ENCODE results near the gene DEPDC4. TPM values are rescaled to one million over a fixed set of nuclear protein-coding genes. Genes with fewer than 3 reads are reported as not detected.

Gene DEPDC4
- total and polyA plus RNA-seq, 2 of the 4 experiments (the other 2 are of a cell fraction): 0.72 to 0.79 TPM

DNA sequence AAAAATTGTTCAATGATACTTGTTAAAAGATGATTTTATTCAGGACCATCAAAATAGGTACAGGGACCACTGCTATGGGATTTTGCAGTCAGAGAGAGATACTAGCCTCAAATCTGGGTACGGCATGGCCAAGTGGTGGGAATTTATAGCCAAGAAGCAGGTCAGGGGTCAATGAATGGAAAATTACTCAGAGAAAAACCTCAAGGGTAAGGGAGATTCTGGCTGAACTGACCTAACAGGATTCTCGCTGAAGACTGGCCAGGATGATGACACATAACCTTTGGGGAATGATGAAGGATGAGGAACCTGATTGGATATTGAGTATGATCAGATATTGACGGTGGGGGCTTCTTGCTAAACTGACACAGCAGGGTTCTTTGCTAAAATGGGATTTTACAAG, 32.7 kb downstream of the DEPDC4 start:
- ATAC-seq (ENCODE audit: low read depth): peak; percentile 64
- in situ Hi-C loops (cut with MboI; ENCODE audit: low sequenced_read_pairs): no loop called here
- TF ChIP-seq, protein P1, sequence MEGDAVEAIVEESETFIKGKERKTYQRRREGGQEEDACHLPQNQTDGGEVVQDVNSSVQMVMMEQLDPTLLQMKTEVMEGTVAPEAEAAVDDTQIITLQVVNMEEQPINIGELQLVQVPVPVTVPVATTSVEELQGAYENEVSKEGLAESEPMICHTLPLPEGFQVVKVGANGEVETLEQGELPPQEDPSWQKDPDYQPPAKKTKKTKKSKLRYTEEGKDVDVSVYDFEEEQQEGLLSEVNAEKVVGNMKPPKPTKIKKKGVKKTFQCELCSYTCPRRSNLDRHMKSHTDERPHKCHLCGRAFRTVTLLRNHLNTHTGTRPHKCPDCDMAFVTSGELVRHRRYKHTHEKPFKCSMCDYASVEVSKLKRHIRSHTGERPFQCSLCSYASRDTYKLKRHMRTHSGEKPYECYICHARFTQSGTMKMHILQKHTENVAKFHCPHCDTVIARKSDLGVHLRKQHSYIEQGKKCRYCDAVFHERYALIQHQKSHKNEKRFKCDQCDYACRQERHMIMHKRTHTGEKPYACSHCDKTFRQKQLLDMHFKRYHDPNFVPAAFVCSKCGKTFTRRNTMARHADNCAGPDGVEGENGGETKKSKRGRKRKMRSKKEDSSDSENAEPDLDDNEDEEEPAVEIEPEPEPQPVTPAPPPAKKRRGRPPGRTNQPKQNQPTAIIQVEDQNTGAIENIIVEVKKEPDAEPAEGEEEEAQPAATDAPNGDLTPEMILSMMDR (conservative IDR thresholded peaks at IDR 0.05; ENCODE audit: low read depth, low read length): no peak
- TF ChIP-seq, protein P2, sequence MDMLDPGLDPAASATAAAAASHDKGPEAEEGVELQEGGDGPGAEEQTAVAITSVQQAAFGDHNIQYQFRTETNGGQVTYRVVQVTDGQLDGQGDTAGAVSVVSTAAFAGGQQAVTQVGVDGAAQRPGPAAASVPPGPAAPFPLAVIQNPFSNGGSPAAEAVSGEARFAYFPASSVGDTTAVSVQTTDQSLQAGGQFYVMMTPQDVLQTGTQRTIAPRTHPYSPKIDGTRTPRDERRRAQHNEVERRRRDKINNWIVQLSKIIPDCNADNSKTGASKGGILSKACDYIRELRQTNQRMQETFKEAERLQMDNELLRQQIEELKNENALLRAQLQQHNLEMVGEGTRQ (IDR thresholded peaks at IDR 0.05; ENCODE audit: low read depth, low read length): no peak
- TF ChIP-seq FOS (IDR thresholded peaks at IDR 0.05; ENCODE audit: low read depth, low read length) (no peak), NFE2L2 (IDR thresholded peaks at IDR 0.05; ENCODE audit: low read depth, low read length) (no peak), MXI1 (IDR thresholded peaks at IDR 0.05; ENCODE audit: borderline replicate concordance, low read depth, low read length) (no peak), MAZ (IDR thresholded peaks at IDR 0.05; ENCODE audit: borderline replicate concordance, low read depth, low read length) (no peak), CEBPB (IDR thresholded peaks at IDR 0.05; ENCODE audit: low read depth, low read length) (no peak), CHD1 (IDR thresholded peaks at IDR 0.05; ENCODE audit: low read depth, low read length) (no peak), MAFK (IDR thresholded peaks at IDR 0.05; ENCODE audit: low read depth, low read length) (no peak), SMC3 (IDR thresholded peaks at IDR 0.05; ENCODE audit: low read depth, low read length) (no peak)
- no peak overlapping the region for H2BK15ac ChIP-seq (ENCODE audit: low read depth, low read length)
- CTCF ChIA-PET: interaction anchor here (0.8 to 1.4 kb wide), 4 partner anchors 10 to 321 kb away, joined by 3 to 4 read pairs (median 4); no protein-coding TSS in a partner anchor
- H4K8ac ChIP-seq (ENCODE audit: low read depth in 2 of 2, low read length in 2 of 2): peak overlapping the region in 1 of 2 experiments; percentile 47; a peak in 1 of 4 replicates
- H2BK120ac ChIP-seq (ENCODE audit: low read depth, low read length): peak overlapping the region; percentile 51; the same call in 1 of the 2 replicates
- H2BK5ac ChIP-seq (ENCODE audit: low read depth, low read length, poor library complexity, severe bottlenecking): peak overlapping the region; percentile 51
- H4K91ac ChIP-seq (ENCODE audit: insufficient read depth, low read depth, low read length): no peak overlapping the region
- no peaks in the 10 kb centered on the region for H3K79me1 ChIP-seq (ENCODE audit: low read depth in 1 of 2, low read length in 2 of 2)
- peak overlapping the region; percentile 17 for H2AFZ ChIP-seq (replicated peaks; ENCODE audit: low read length, poor library complexity)
- WGBS, 2 experiments (ENCODE audit: extremely low coverage in 2 of 2, insufficient read length in 1 of 2): 25% methylated on average over 2 of the region's 3 CpGs; no CpG with 5 or more reads in 1 of the 2 experiments
- no peaks in the 10 kb centered on the region for H4K20me1 ChIP-seq (ENCODE audit: insufficient read depth, low read length)
- peak overlapping the region; percentile 1 for H3K9ac ChIP-seq (ENCODE audit: low read depth, low read length)
- no TSS peak for BruUV-seq (replicated peaks)
- H4K5ac ChIP-seq (ENCODE audit: low read depth, low read length): no peak overlapping the region
- H3K9me1 ChIP-seq (ENCODE audit: insufficient read depth, low read length): no peaks in the 10 kb centered on the region
- dilution Hi-C loops (cut with HindIII; ENCODE audit: low sequenced_read_pairs, unreplicated experiment): no loop called here
- H3K4me3 ChIP-seq (ENCODE audit: insufficient read depth, low read depth, low read length): no peak overlapping the region
- peak overlapping the region; percentile 46; the same call in 1 of the 2 replicates for H3K27ac ChIP-seq (ENCODE audit: insufficient read depth, low read length)
- H3K4me2 ChIP-seq (ENCODE audit: low read depth, low read length): peak overlapping the region; percentile 73
- H3K4ac ChIP-seq (ENCODE audit: low read depth, low read length): no peak overlapping the region
- peaks cover 3% of the 10 kb centered on the region for H3K4me1 ChIP-seq (ENCODE audit: control insufficient read depth, insufficient read depth, low read length)
- no peaks in the 10 kb centered on the region for H3K9me3 ChIP-seq (ENCODE audit: control insufficient read depth, insufficient read depth, low read length)
- no peak overlapping the region for H2BK20ac ChIP-seq (ENCODE audit: low read depth, low read length)
- no peaks in the 10 kb centered on the region for H3K27me3 ChIP-seq (ENCODE audit: control insufficient read depth, insufficient read depth, low read length)
- H2AK9ac ChIP-seq (replicated peaks; ENCODE audit: low read depth, low read length, poor library complexity): peak overlapping the region; percentile 33
- H3K18ac ChIP-seq (ENCODE audit: low read depth, low read length): peak overlapping the region; percentile 7; the same call in 1 of the 2 replicates
- no peak overlapping the region for H3K23ac ChIP-seq (ENCODE audit: low read depth, low read length)
- H2AK5ac ChIP-seq (ENCODE audit: low read depth, low read length): no peak overlapping the region
- H3K36me3 ChIP-seq (ENCODE audit: control insufficient read depth, insufficient read depth, low read length): no peaks in the 10 kb centered on the region
- H3K56ac ChIP-seq (ENCODE audit: extremely low read depth, insufficient read depth, low read length): 0 out of 2 replicates have a peak overlapping the region, but pooled peaks have one; percentile 43
- no peak overlapping the region for H3K14ac ChIP-seq (replicated peaks; ENCODE audit: low read depth, low read length)
- POLR2A ChIA-PET (ENCODE audit: unreplicated experiment): no interaction called here
- peak; percentile 69 for DNase-seq
- intact Hi-C loops (cut with micrococcal nuclease): loop anchor here (1.0 to 5.0 kb wide), 5 partner anchors 114 to 498 kb away; no protein-coding TSS in a partner anchor

Data from IMR-90 (cell line).